ENCODE measurements around the gene NT5M. TPM values are rescaled to one million over a fixed set of nuclear protein-coding genes. Genes with fewer than 3 reads are reported as not detected.

The NT5M gene
- total RNA-seq (2022; extraction: Qiagen RNA extraction), result 7.4 to 12.1 TPM (median 10.9 TPM) in 5 replicates

DNA sequence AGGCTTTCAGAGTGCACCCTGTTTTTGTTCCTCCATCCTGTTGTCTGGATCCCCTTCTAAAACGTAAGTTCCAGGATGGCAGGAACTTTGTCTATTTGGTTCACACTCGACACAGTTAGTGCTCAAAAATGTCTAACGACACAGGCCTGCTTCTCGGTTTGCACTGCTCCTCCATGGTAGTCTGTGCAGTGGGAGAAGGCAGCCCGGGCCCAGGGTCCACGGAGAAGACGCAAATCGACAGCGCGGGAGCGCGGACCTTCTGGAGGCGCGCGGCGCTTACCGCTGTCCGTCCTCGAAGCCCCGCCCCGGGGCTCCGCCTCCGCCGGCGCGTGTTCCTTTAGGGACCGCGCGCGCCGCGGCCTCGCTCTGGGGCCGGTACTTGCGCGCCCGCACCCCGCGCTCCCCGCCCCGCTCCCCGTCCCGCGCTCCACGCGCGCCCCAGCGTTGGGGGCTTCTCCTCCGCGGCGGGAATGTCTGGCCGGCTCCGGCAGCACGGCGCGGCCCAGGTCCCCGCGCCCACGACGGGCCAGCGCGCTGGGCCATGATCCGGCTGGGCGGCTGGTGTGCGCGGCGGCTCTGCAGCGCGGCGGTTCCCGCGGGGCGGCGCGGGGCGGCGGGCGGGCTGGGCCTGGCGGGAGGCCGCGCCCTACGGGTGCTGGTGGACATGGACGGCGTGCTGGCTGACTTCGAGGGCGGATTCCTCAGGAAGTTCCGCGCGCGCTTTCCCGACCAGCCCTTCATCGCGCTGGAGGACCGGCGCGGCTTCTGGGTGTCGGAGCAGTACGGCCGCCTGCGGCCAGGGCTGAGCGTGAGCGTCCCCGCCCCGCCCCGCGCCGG lies at the start of gene NT5M:
NT5M (plus strand) TSS at position 364 of the 837 bp plus-strand sequence; CDS start at position 542, 178 bp downstream.

DNA sequence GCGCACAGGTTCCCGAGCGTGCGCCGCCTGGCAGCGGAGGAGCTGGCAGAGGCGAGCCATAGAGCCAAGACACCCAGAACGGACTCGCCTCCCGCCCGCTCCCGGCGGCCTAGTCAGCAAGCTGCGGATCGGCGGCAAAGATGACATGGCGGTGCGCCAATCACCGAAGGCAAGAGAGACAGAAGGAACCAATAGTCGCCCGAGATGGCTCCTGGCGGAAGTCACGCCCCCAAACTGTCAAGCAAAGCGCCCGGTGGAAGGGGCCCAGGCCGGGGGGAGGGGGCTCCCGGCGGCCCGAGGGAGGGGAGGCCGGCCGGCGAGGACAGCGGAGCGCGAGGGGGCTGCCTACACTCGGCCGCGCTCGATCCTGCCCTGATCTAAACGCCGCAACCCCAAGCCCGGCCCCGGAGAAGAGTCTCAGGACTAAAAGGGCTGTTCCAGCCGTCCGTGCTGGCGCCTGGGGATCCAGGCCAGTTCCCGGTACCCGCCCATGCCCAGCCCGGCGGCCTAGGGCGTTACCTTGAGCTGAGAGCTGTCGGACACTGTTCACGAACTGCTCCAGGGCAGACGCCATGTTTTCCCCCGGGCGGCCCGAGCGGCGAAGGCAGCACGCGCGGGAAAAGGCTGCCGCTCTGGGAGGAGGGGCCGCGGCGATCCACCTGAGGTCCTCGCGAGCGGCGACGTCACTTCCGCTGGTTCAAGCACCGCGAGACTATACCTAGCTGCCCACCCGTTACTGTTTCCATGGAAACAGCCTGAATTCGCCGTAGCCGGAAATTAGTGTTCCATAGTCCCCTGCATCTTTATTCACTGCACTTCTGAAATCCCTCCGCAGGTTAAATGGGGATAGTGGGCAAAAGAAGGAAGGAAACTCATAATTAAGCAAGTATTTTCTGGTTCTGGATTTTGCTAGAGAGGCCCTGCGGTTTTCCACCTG lies 22.3 kb upstream of the NT5M start, which contains the start of gene COPS3:
COPS3 (minus strand) TSS at position 634 of the 937 bp plus-strand sequence; CDS start at position 574, 60 bp downstream.

Other genes with a start within 250 kb of the NT5M start
- 5.9 to 8.4 TPM (median 6.7 TPM) in 5 replicates for gene PLD6, start 97.0 kb upstream of the NT5M start, total RNA-seq (2022; extraction: Qiagen RNA extraction)
- gene FLCN, start 66.2 kb upstream of the NT5M start, total RNA-seq (2022; extraction: Qiagen RNA extraction), result 25.1 to 40.9 TPM (median 32.2 TPM) in 5 replicates
- 136 to 152 TPM (median 150 TPM) in 5 replicates for gene COPS3, start 22.1 kb upstream of the NT5M start, total RNA-seq (2022; extraction: Qiagen RNA extraction)
- 18.3 to 21.2 TPM (median 20.3 TPM) in 5 replicates for gene MED9, start 173.6 kb downstream of the NT5M start, total RNA-seq (2022; extraction: Qiagen RNA extraction)
- 1.4 to 1.7 TPM (median 1.5 TPM) in 5 replicates for gene RASD1, start 193.0 kb downstream of the NT5M start, total RNA-seq (2022; extraction: Qiagen RNA extraction)